NCI-H2227 (cell line): Measurements from ENCODE around the gene PPT2.
"Not testable (repeated sequence)": the region's sequence is repeated elsewhere in the genome, so short reads cannot be mapped to it uniquely, and the experiment has no call there.

Experiments
- DNase-seq: peaks from one replicate; lab custom pipeline; 2025; ENCODE audit not compliant: unreplicated experiment; lab: John Stamatoyannopoulos, UW

PPT2 gene

GRCh38 chr6:32204268-32204715 lies 50.4 kb downstream of the PPT2 start:
- DNase-seq = no peak

- DNase-seq = no peak
Observed at GRCh38 chr6:32208996-32209395, 55.1 kb downstream of the PPT2 start.

- no peak for DNase-seq
Observed at GRCh38 chr6:32210191-32210601, 56.3 kb downstream of the PPT2 start.

GRCh38 chr6:32211432-32211831 lies 57.5 kb downstream of the PPT2 start:
- DNase-seq = not testable (repeated sequence)

GRCh38 chr6:32212076-32212760 lies 58.3 kb downstream of the PPT2 start:
- DNase-seq = no peak
